Calu3 (cell line): ENCODE results near the gene ISX. TPM values are rescaled to one million over a fixed set of nuclear protein-coding genes. Genes with fewer than 3 reads are reported as not detected.

Experiments used
- BruUV-seq: library from RNA; stranded (reverse); fragments of 400-500 nt; replicated peaks from 2 replicates; lab custom pipeline; 2021; lab: Mats Ljungman, UMichigan
- CTCF ChIA-PET: fragments of 300-600 bp; sonication (Branson Sonifier 250); formaldehyde crosslinking; loops from one replicate; lab custom pipeline; 2022; ENCODE audit warnings: antibody characterized with exemption; lab: Charles Lee
- DNase-seq: peaks from one replicate; pipeline ENCODE4 v3.0.0; 2022
- H3K27ac Mint-ChIP-seq: one replicate; pipeline ENCODE4 v1.8.0; 2022; ENCODE audit warnings: mixed read lengths; ENCODE audit not compliant: unreplicated experiment
- H3K27me3 Mint-ChIP-seq: one replicate; pipeline ENCODE4 v1.8.0; 2022; ENCODE audit warnings: mixed read lengths; ENCODE audit not compliant: unreplicated experiment
- H3K36me3 Mint-ChIP-seq: one replicate; pipeline ENCODE4 v1.8.0; 2022; ENCODE audit warnings: mild to moderate bottlenecking, moderate library complexity, mixed read lengths; ENCODE audit not compliant: insufficient read depth, unreplicated experiment
- H3K4me1 Mint-ChIP-seq: one replicate; pipeline ENCODE4 v1.8.0; 2022; ENCODE audit warnings: mild to moderate bottlenecking, low read depth, mixed read lengths; ENCODE audit not compliant: unreplicated experiment
- H3K4me3 Mint-ChIP-seq: one replicate; pipeline ENCODE4 v1.8.0; 2022; ENCODE audit warnings: mild to moderate bottlenecking, low read depth, moderate library complexity, mixed read lengths; ENCODE audit not compliant: unreplicated experiment
- H3K9me3 Mint-ChIP-seq: one replicate; pipeline ENCODE4 v1.8.0; 2022; ENCODE audit warnings: low read depth, mixed read lengths; ENCODE audit not compliant: unreplicated experiment
- CTCF ChIP-seq: fragments of 200-600 bp; IDR thresholded peaks from one replicate; pipeline ENCODE4 v1.8.0; 2022; ENCODE audit warnings: antibody characterized with exemption; ENCODE audit not compliant: unreplicated experiment
- intact Hi-C: fragments of 100-400 bp; cut with micrococcal nuclease; formaldehyde crosslinking; loops from one replicate; pipeline ENCODE4 v1.10.0; 2022; ENCODE audit not compliant: unreplicated experiment
- total RNA-seq: library from RNA; stranded (reverse); gene quantifications from 2 replicates; pipeline ENCODE4 v1.2.3, GENCODE V29; 2022

The ISX gene
- total RNA-seq, 1 experiment from 2014 or later = not detected

GRCh38 chr22:35032571-35032970 lies 33.4 kb upstream of the ISX start:
- peaks cover 7% of the 10 kb centered on the region for H3K9me3 Mint-ChIP-seq
- H3K27me3 Mint-ChIP-seq = peaks cover 48% of the 10 kb centered on the region
- BruUV-seq = no TSS peak
- no peak for DNase-seq
- no peak for TF ChIP-seq CTCF
- H3K4me3 Mint-ChIP-seq = no peak overlapping the region
- CTCF ChIA-PET = no interaction called here
- no peaks in the 10 kb centered on the region for H3K4me1 Mint-ChIP-seq
- no peaks in the 10 kb centered on the region for H3K36me3 Mint-ChIP-seq
- H3K27ac Mint-ChIP-seq = no peak overlapping the region
- intact Hi-C loops = no loop called here

GRCh38 chr22:35033635-35034296 lies 32.2 kb upstream of the ISX start:
- Mint-ChIP-seq H3K9me3 (peaks cover 4% of the 10 kb centered on the region), H3K27ac (no peak overlapping the region), H3K4me3 (no peak overlapping the region), H3K27me3 (peaks cover 36% of the 10 kb centered on the region), H3K36me3 (no peaks in the 10 kb centered on the region), H3K4me1 (no peaks in the 10 kb centered on the region)
- no TSS peak for BruUV-seq
- TF ChIP-seq CTCF = no peak
- CTCF ChIA-PET = no interaction called here
- DNase-seq = no peak
- intact Hi-C loops = no loop called here

DNA sequence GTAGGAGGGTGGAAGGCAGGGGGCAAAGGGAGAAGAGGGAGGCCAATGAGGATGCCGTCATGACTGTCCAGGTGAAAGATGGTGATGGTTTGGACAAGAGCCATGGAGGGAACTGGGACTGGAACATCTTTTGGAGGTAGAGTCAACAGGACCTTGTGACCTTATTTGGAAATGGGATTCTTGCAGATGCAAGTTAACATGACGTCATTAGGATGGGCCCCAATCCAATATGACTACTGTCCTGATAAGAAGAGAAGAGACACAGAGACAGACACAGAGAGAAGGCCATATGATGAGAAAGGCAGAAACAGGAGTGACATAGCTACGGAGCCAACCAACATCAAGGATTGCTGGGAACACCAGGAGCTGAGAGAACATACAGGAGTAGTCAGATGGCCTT lies 31.0 kb upstream of the ISX start:
- no TSS peak for BruUV-seq
- H3K4me3 Mint-ChIP-seq = no peak overlapping the region
- no peak overlapping the region for H3K27ac Mint-ChIP-seq

DNA sequence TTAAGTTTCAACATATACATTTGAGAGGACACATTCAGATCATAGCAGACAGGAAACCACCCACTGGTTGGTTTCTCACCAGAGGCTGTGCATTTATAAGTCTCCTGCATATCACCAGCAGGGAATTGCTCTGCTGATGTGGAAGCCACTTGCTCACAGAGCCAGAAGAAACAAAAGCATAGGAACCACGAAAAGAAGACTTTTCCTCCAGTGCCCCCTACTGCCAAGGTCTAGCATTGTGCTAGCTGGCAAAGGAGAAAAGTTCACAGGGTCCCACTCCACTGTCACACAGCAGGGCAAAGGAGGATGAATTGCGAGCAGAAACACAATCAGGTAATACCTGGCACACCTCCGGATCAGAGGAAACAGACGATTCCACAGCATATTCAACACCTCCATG lies 28.9 kb upstream of the ISX start:
- no peak overlapping the region for H3K4me3 Mint-ChIP-seq
- CTCF ChIA-PET = interaction anchor here (1.0 kb wide), 1 partner anchor 114 kb away, joined by 3 read pairs; no protein-coding TSS in a partner anchor
- no peak overlapping the region for H3K27ac Mint-ChIP-seq
- intact Hi-C loops = loop anchor here (5.0 kb wide), 1 partner anchor 115 kb away; no protein-coding TSS in a partner anchor
- no peaks in the 10 kb centered on the region for H3K4me1 Mint-ChIP-seq
- H3K9me3 Mint-ChIP-seq = peaks cover 4% of the 10 kb centered on the region
- TF ChIP-seq CTCF = no peak
- DNase-seq = no peak
- no peaks in the 10 kb centered on the region for H3K36me3 Mint-ChIP-seq
- no TSS peak for BruUV-seq
- peaks cover 19% of the 10 kb centered on the region for H3K27me3 Mint-ChIP-seq

More for the DNA sequence above, 31.0 kb upstream of the ISX start:
- Mint-ChIP-seq H3K9me3 (peaks cover 4% of the 10 kb centered on the region), H3K4me1 (no peaks in the 10 kb centered on the region), H3K27me3 (peaks cover 24% of the 10 kb centered on the region), H3K36me3 (no peaks in the 10 kb centered on the region)
- TF ChIP-seq CTCF = no peak
- CTCF ChIA-PET = interaction anchor here (0.5 to 0.6 kb wide), 2 partner anchors 11 to 87 kb away, joined by 3 read pairs; no protein-coding TSS in a partner anchor
- intact Hi-C loops = loop anchor here (5.0 kb wide), 1 partner anchor 117 kb away; no protein-coding TSS in a partner anchor
- DNase-seq = no peak
